Inflammatory macrophage treated with lipopolysaccharide for 4 hours (primary cell): Measurements from ENCODE around the gene NACC1.
"Not testable (repeated sequence)": the region's sequence is repeated elsewhere in the genome, so short reads cannot be mapped to it uniquely, and the experiment has no call there.

Experiments used
- DNase-seq: peaks from one replicate; pipeline ENCODE4 v3.0.0-alpha.2; 2020

NACC1 gene

GRCh38 chr19:13166151-13166550, 48.1 kb downstream of the NACC1 start:
- DNase-seq, result not testable (repeated sequence)

DNA sequence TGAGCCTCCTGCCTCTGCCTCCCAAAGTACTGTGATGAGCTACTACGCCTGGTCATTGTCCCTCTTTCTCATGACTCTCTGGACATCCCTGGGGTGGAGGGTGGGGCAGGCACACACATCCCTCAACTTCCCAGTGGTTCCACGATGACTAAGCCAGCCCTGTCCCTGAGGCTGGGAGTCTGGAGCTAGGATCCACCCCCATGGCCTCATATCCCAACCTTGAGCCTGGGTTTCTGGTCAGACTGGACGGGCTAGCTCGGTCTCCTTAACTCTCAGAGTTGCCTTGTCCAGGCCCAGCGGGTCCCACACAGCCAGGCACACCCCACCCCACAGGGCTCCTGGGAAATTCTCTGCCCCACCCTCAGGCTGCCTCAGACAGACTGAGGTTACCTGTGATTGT, 51.7 kb downstream of the NACC1 start:
- DNase-seq, result no peak

DNA sequence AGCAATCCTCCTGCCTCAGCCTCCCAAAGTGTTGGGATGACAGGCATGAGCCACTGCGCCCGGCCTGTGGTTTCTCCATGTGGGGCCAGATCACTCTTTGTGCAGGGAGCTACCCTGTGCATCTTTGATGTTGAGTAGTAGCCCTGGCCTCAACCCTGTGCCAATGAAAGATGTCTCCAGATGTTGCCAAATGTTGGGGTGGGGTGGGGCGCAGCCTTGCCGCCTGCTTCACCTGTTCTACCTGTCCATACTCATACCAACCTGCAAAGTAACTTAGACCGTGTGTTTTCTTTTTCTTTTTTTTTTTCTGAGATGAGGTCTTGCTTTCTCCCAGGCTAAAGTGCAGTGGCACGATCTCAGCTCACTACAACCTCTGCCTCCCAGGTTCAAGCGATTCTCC, 53.1 kb downstream of the NACC1 start:
- DNase-seq, result no peak

- peak; percentile 68 for DNase-seq
Observed at GRCh38 chr19:13172346-13173138, 54.5 kb downstream of the NACC1 start.

- no peak for DNase-seq
Observed at GRCh38 chr19:13173139-13173737, 55.2 kb downstream of the NACC1 start.

DNA sequence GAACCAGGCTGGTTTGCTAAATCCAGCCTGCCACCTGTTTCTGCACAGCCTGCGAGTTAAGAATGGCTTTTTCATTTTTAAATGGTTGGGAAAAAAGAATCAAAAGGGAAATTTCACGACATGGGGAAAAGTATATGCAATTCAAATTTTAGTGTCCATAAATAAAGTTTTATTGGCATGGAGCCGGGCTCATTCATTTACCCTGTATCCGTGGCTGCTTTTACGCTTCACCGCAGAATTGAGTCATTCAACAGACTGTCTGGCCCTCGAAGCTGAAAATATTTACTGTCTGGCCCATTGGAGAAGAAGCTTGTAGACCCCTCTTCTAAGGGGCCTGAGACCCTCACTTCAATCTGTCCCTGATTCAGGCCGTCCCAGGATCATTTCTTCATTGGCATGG, 58.3 kb downstream of the NACC1 start:
- DNase-seq, result no peak

DNA sequence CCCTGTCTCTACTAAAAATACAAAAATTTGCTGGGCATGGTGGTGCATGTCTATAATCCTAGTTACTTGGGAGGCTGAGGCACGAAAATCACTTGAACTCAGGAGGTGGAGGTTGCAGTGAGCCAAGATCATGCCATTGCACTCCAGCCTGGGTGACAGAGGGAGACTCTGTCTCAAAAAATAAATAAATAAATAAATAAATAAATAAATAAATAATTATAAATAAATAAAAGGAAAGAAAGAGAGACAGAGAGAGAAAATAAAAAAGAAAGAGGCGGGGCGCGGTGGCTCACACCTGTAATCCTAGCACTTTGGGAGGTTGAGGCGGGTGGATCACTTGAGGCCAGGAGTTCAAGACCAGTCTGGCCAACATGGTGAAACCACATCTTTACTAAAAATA, 59.5 kb downstream of the NACC1 start:
- not testable (repeated sequence) for DNase-seq

- not testable (repeated sequence) for DNase-seq
Observed at GRCh38 chr19:13178291-13178690, 60.2 kb downstream of the NACC1 start.

GRCh38 chr19:13181747-13182388, 63.8 kb downstream of the NACC1 start:
- DNase-seq, result peak; percentile 34

DNA sequence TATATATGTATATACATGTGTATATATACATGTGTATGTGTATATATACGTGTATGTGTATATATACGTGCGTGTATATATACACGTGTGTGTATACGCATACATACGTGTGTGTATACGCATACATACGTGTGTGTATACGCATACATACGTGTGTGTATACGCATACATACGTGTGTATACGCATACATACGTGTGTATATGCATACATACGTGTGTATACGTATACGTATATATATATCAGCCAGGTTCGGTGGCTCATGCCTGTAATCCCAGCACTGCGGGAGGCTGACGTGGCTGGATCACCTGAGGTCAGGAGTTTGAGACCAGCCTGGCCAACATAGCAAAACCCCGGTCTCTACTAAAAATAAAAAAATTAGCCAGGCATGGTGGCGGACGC, 66.9 kb downstream of the NACC1 start:
- not testable (repeated sequence) for DNase-seq

GRCh38 chr19:13185763-13186657, 67.9 kb downstream of the NACC1 start:
- DNase-seq, result not testable (repeated sequence)

DNA sequence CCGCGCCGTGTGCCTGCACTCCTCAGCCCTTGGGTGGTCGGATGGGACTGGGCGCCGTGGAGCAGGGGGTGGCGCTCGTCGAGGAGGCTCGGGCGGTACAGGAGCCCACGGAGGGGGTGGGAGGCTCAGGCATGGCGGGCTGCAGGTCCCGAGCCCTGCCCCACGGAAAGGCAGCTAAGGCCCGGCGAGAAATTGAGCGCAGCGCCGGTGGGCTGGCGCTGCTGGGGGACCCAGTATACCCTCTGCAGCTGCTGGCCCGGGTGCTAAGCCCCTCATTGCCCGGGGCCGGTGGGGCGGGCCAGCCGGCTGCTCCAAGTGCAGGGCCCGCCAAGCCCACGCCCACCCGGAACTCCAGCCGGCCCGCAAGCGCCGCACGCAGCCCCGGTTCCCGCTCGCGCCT, 68.6 kb downstream of the NACC1 start:
- DNase-seq, result not testable (repeated sequence)

DNA sequence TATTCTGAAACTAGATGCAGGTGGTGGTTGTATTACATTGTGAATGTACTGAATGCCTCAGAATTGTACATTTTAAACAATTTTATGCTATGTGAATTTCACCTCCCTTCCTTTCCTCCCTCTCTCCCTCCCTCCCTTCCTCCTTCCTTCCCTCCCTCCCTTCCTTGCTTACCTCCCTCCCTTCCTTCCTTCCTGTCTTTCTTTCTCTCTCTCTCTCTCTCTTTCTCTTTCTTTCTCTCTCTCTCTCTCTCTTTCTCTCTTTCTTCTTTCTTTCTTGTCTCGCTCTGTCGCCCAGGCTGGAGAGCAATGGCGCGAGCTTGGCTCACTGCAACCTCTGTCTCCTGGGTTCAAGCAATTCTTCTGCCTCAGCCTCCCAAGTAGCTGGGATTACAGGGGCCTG, 69.4 kb downstream of the NACC1 start:
- DNase-seq, result no peak

DNA sequence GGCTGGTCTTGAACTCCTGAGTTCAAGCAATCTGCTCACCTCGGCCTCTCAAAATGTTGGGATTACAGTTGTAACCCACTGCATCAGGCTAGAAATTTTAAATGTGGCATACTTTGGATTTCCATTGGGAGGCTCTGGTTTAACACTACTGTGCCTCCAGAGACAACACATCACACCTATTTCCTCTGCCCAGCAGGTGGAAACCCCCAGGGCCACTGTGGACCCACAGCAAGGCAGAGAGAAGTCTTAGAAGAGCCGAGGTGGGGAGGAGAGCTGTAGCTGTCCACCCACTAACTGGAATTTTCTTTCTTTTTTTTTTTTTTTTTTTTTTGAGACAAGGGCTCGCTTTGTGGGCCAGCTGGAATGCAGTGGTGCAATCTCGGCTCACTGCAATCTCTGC, 71.5 kb downstream of the NACC1 start:
- DNase-seq, result no peak
